ENCODE measurements around the gene RNF223. TPM values are rescaled to one million over a fixed set of nuclear protein-coding genes. Genes with fewer than 3 reads are reported as not detected.
"Not testable (repeated sequence)": the region's sequence is repeated elsewhere in the genome, so short reads cannot be mapped to it uniquely, and the experiment has no call there.

RNF223 gene
- total RNA-seq, 1 donor: not detected

DNA sequence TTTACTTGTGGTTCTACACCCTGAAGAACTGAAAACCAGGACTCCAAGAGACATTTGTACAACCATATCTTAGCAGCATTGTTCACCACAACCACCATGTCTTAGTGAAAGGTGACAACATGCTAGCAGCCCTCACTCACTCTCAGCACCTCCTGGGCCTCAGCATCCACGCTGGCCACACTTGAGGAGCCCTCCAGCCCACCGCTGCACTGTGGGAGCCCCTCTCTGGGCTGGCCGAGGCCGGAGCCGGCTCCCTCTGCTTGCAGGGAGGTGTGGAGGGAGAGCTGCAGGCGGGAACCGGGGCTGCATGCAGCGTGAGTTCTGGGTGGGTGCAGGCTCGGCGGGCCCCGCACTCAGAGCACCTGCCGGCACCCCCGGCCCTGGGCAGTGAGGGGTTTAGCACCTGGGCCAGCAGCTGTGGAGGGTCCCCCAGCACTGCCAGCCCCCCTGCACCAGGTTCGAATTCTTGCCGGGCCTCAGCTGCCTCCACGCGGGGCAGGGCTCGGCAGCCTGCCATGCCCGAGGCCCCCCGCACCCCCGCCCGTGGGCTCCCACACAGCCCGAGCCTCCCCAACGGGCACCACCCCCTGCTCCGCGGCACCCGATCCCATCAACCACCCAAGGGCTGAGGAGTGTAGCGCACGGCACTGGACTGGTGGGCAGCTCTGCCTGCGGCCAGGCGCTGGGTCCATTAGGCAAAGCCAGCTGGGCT lies 32.6 kb upstream of the RNF223 start:
- peaks cover 10% of the 10 kb centered on the region for H4K20me1 ChIP-seq (ENCODE audit: insufficient read depth, low read length)
- no peak overlapping the region for H3K4me2 ChIP-seq (ENCODE audit: insufficient read depth, low read length)
- no peaks in the 10 kb centered on the region for H3K36me3 ChIP-seq (ENCODE audit: insufficient read depth, low read length)
- no peak overlapping the region for H3K4me3 ChIP-seq (ENCODE audit: insufficient read depth, low read length)
- no peak overlapping the region for H3K27ac ChIP-seq (ENCODE audit: low read depth, low read length)
- no peak overlapping the region for H2AFZ ChIP-seq (ENCODE audit: low read length)
- DNase-seq (ENCODE audit: insufficient read length, low spot score, missing footprints): no peak
- H3K4me1 ChIP-seq (ENCODE audit: insufficient read depth, low read length): no peaks in the 10 kb centered on the region
- H3K27me3 ChIP-seq (ENCODE audit: insufficient read depth, low read length): no peaks in the 10 kb centered on the region
- H3K79me2 ChIP-seq (ENCODE audit: insufficient read depth, low read length): peaks cover 13% of the 10 kb centered on the region
- no peaks in the 10 kb centered on the region for H3K9me3 ChIP-seq (ENCODE audit: low read depth, low read length)
- TF ChIP-seq, protein P1, sequence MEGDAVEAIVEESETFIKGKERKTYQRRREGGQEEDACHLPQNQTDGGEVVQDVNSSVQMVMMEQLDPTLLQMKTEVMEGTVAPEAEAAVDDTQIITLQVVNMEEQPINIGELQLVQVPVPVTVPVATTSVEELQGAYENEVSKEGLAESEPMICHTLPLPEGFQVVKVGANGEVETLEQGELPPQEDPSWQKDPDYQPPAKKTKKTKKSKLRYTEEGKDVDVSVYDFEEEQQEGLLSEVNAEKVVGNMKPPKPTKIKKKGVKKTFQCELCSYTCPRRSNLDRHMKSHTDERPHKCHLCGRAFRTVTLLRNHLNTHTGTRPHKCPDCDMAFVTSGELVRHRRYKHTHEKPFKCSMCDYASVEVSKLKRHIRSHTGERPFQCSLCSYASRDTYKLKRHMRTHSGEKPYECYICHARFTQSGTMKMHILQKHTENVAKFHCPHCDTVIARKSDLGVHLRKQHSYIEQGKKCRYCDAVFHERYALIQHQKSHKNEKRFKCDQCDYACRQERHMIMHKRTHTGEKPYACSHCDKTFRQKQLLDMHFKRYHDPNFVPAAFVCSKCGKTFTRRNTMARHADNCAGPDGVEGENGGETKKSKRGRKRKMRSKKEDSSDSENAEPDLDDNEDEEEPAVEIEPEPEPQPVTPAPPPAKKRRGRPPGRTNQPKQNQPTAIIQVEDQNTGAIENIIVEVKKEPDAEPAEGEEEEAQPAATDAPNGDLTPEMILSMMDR (IDR thresholded peaks at IDR 0.05; ENCODE audit: extremely low read depth, low read depth, low read length): no peak

DNA sequence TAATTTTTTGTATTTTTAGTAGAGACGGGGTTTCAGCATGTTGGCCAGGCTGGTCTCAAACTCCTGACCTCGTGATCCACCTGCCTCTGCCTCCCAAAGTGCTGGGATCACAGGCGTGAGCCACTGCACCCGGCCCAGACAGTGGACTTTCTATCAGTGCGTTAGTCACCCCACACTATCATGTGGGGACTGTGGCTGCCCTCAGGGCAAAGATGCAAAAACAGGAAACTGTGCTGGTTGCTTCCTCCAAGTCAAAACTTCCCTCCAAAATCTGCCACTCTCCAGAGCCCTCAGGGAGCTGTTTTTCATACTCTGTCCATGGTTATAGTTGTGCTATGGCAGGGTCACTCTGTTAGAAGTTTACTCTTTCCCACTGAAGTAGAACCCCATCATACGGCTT lies 30.0 kb upstream of the RNF223 start:
- not testable (repeated sequence) for H3K27me3 ChIP-seq (ENCODE audit: insufficient read depth, low read length)

DNA sequence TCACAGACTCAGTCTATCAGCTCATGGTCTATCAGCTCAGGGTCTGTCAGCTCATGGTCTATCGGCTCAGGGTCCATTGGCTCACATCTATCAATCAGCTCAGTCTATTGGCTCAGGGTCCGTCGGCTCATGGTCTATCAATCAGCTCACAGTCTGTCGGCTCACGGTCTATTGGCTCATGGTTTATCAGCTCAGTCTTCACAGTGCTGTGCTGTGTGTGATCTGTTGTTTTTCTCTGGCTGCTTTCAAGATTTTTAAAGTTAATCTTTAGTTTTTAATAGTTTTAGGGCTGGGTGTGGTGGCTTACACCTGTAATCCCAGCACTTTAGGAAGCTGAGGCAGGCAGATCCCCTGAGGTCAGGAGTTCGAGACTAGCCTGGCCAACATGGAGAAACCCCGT lies 27.4 kb upstream of the RNF223 start:
- no peak for DNase-seq (ENCODE audit: insufficient read length, low spot score, missing footprints)
- Histone ChIP-seq H3K79me2 (ENCODE audit: insufficient read depth, low read length) (peaks cover 3% of the 10 kb centered on the region), H3K27me3 (ENCODE audit: insufficient read depth, low read length) (no peaks in the 10 kb centered on the region), H3K9me3 (ENCODE audit: low read depth, low read length) (no peaks in the 10 kb centered on the region), H2AFZ (ENCODE audit: low read length) (no peak overlapping the region), H3K27ac (ENCODE audit: low read depth, low read length) (no peak overlapping the region), H4K20me1 (ENCODE audit: insufficient read depth, low read length) (peaks cover 13% of the 10 kb centered on the region), H3K4me1 (ENCODE audit: insufficient read depth, low read length) (no peaks in the 10 kb centered on the region), H3K36me3 (ENCODE audit: insufficient read depth, low read length) (no peaks in the 10 kb centered on the region), H3K4me3 (ENCODE audit: insufficient read depth, low read length) (no peak overlapping the region), H3K4me2 (ENCODE audit: insufficient read depth, low read length) (no peak overlapping the region)
- TF ChIP-seq, protein P1 (IDR thresholded peaks at IDR 0.05; ENCODE audit: extremely low read depth, low read depth, low read length): no peak

More for the DNA sequence above, 30.0 kb upstream of the RNF223 start:
- H3K36me3 ChIP-seq (ENCODE audit: insufficient read depth, low read length); H3K79me2 ChIP-seq (ENCODE audit: insufficient read depth, low read length); H3K9me3 ChIP-seq (ENCODE audit: low read depth, low read length); DNase-seq (ENCODE audit: insufficient read length, low spot score, missing footprints); H2AFZ ChIP-seq (ENCODE audit: low read length); H3K4me1 ChIP-seq (ENCODE audit: insufficient read depth, low read length); H3K27ac ChIP-seq (ENCODE audit: low read depth, low read length); H3K4me3 ChIP-seq (ENCODE audit: insufficient read depth, low read length); H3K4me2 ChIP-seq (ENCODE audit: insufficient read depth, low read length): not testable (repeated sequence)
- H4K20me1 ChIP-seq (ENCODE audit: insufficient read depth, low read length): peaks cover 10% of the 10 kb centered on the region

GRCh38 chr1:1100296-1100695 lies 26.2 kb upstream of the RNF223 start:
- no peaks in the 10 kb centered on the region for H3K36me3 ChIP-seq (ENCODE audit: insufficient read depth, low read length)
- H4K20me1 ChIP-seq (ENCODE audit: insufficient read depth, low read length): peaks cover 9% of the 10 kb centered on the region
- H3K4me1 ChIP-seq (ENCODE audit: insufficient read depth, low read length): no peaks in the 10 kb centered on the region
- no peaks in the 10 kb centered on the region for H3K79me2 ChIP-seq (ENCODE audit: insufficient read depth, low read length)
- H3K4me3 ChIP-seq (ENCODE audit: insufficient read depth, low read length): no peak overlapping the region
- no peaks in the 10 kb centered on the region for H3K9me3 ChIP-seq (ENCODE audit: low read depth, low read length)
- no peak overlapping the region for H3K27ac ChIP-seq (ENCODE audit: low read depth, low read length)
- H3K4me2 ChIP-seq (ENCODE audit: insufficient read depth, low read length): no peak overlapping the region
- TF ChIP-seq, protein P1 (IDR thresholded peaks at IDR 0.05; ENCODE audit: extremely low read depth, low read depth, low read length): no peak
- H2AFZ ChIP-seq (ENCODE audit: low read length): no peak overlapping the region
- no peaks in the 10 kb centered on the region for H3K27me3 ChIP-seq (ENCODE audit: insufficient read depth, low read length)
- DNase-seq (ENCODE audit: insufficient read length, low spot score, missing footprints): no peak
